ENCODE measurements around the gene TNRC6C. TPM values are rescaled to one million over a fixed set of nuclear protein-coding genes. Genes with fewer than 3 reads are reported as not detected.

TNRC6C gene
- total RNA-seq, 6 experiments from 2014 or later: 6.3 to 9.0 (median 7.5) TPM

DNA sequence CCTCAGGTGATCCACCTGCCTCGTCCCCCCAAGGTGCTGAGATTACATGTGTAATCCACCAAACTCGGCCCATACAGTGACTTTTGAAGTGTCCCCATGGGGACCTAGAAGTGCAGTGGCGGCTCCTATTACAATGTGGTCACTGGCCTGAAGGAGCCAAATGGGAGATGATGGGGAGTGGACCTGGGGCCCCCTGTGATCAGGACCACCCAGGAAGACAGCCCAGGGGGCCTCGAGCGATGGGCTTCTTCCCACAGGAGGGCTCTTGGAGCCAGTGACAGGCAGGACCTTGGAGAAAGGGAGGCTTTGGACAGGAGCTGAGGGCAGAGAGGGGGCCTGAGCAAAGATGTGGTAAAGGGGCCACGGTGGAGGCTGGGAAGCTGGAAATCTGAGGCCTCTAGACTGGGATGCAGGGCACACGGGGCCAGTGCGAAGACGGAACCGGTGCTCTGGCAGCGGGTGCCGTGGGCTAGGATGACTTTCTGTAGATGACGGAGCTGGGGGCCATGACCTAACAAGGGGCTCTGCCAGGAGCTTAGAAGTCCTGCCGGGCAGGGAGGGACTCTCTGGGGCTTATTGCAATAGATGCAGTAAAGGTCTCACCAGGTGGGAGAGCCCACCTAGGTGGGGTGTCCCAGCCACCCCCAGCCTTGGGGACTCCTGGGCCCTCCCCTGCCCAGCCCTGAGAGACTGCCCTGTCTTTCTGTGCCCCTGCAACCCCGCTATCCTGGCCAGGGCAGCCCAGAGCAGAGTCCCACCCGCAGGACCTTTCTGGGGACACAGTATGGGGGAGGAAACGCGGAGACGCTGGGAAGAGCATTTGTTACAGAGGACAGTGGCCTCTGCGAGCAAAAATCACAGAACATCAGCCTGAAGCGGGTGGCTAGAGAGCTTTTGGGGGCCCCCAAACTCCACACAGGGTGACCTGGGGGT is 185.0 kb downstream of the TNRC6C start:
- TF ChIP-seq, protein P1, sequence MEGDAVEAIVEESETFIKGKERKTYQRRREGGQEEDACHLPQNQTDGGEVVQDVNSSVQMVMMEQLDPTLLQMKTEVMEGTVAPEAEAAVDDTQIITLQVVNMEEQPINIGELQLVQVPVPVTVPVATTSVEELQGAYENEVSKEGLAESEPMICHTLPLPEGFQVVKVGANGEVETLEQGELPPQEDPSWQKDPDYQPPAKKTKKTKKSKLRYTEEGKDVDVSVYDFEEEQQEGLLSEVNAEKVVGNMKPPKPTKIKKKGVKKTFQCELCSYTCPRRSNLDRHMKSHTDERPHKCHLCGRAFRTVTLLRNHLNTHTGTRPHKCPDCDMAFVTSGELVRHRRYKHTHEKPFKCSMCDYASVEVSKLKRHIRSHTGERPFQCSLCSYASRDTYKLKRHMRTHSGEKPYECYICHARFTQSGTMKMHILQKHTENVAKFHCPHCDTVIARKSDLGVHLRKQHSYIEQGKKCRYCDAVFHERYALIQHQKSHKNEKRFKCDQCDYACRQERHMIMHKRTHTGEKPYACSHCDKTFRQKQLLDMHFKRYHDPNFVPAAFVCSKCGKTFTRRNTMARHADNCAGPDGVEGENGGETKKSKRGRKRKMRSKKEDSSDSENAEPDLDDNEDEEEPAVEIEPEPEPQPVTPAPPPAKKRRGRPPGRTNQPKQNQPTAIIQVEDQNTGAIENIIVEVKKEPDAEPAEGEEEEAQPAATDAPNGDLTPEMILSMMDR (IDR thresholded peaks at IDR 0.05): no peak
- Mint-ChIP-seq H3K9me3 (no peaks in the 10 kb centered on the region), H3K4me1 (ENCODE audit: low read depth) (peaks cover 9% of the 10 kb centered on the region), H3K27ac (no peak overlapping the region), H3K27me3 (ENCODE audit: insufficient read depth) (peaks cover 8% of the 10 kb centered on the region), H3K36me3 (ENCODE audit: low read depth) (no peaks in the 10 kb centered on the region), H3K4me3 (no peak overlapping the region)
- no peak for DNase-seq

GRCh38 chr17:78144147-78144719 is 185.7 kb downstream of the TNRC6C start:
- TF ChIP-seq, protein P1 (IDR thresholded peaks at IDR 0.05): no peak
- H3K27ac Mint-ChIP-seq: no peak overlapping the region
- H3K27me3 Mint-ChIP-seq (ENCODE audit: insufficient read depth): peaks cover 16% of the 10 kb centered on the region

DNA sequence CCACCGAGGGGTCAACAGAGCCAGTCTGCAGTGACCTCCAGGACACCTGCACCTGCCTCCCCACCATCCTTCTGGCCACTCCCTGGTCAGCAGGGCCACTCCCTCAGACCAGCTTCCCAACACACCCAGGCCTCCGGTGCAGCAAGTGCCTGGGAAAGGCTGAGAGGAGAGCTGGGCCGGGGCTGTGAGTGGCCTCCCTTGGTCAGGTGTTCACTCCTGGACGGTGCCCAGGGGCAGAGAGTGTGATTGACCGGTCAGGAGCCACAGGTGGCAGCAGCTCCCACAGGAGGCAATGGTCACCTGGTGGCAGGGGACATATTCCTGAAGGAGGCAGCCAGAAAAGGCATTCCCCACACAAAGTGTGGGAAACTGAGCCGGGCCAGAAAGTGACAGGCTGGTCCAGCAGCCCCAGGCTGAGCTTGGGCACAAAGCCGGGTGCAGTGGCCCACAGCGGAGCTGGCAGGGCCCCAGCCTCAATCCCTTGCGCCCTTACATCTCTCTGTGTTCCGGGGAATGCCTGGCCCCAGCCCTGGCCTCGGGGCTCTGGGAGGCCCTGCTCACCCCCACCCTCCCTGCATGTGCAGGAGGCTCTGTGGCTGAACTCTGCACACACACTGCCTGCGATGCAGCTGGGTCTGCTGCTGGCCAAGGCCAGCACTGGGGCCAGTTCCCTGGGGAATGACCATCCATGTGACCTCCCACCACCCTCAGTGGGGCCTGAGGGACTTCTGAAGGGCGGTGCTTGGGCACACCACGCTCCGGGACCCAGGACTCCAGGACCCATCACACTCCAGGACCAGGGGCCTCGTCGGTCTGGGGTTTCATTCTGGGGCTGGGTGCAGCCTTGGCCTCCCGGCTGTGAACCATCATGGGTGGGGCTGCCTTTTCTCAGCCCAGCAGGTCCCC is 186.5 kb downstream of the TNRC6C start:
- no peak for DNase-seq
- TF ChIP-seq, protein P1 (IDR thresholded peaks at IDR 0.05): no peak
- Mint-ChIP-seq H3K4me3 (no peak overlapping the region), H3K27me3 (ENCODE audit: insufficient read depth) (peaks cover 18% of the 10 kb centered on the region), H3K36me3 (ENCODE audit: low read depth) (no peaks in the 10 kb centered on the region), H3K9me3 (no peaks in the 10 kb centered on the region), H3K27ac (no peak overlapping the region), H3K4me1 (ENCODE audit: low read depth) (peaks cover 9% of the 10 kb centered on the region)

More at GRCh38 chr17:78144147-78144719, 185.7 kb downstream of the TNRC6C start:
- peak; percentile 45 for DNase-seq
- no peak overlapping the region for H3K4me3 Mint-ChIP-seq
- H3K4me1 Mint-ChIP-seq (ENCODE audit: low read depth): peaks cover 9% of the 10 kb centered on the region
- H3K36me3 Mint-ChIP-seq (ENCODE audit: low read depth): no peaks in the 10 kb centered on the region
- H3K9me3 Mint-ChIP-seq: no peaks in the 10 kb centered on the region

- Mint-ChIP-seq H3K36me3 (ENCODE audit: low read depth) (no peaks in the 10 kb centered on the region), H3K4me3 (no peak overlapping the region), H3K27ac (no peak overlapping the region), H3K4me1 (ENCODE audit: low read depth) (peaks cover 9% of the 10 kb centered on the region), H3K27me3 (ENCODE audit: insufficient read depth) (peaks cover 25% of the 10 kb centered on the region), H3K9me3 (no peaks in the 10 kb centered on the region)
- TF ChIP-seq, protein P1 (IDR thresholded peaks at IDR 0.05): no peak
- no peak for DNase-seq
These were observed 188.0 kb downstream of the TNRC6C start for GRCh38 chr17:78146471-78146869.

- no peaks in the 10 kb centered on the region for H3K36me3 Mint-ChIP-seq (ENCODE audit: low read depth)
- peaks cover 9% of the 10 kb centered on the region for H3K4me1 Mint-ChIP-seq (ENCODE audit: low read depth)
- no peak overlapping the region for H3K27ac Mint-ChIP-seq
- DNase-seq: no peak
- peaks cover 25% of the 10 kb centered on the region for H3K27me3 Mint-ChIP-seq (ENCODE audit: insufficient read depth)
- H3K9me3 Mint-ChIP-seq: no peaks in the 10 kb centered on the region
- TF ChIP-seq, protein P1 (IDR thresholded peaks at IDR 0.05): no peak
- no peak overlapping the region for H3K4me3 Mint-ChIP-seq
These were observed 188.4 kb downstream of the TNRC6C start for GRCh38 chr17:78146881-78147280.
